Measurements from ENCODE around the gene ZDHHC7.
A peak's percentile ranks its signal among the peaks of the same experiment; 100 is the strongest.

ZDHHC7 gene

DNA sequence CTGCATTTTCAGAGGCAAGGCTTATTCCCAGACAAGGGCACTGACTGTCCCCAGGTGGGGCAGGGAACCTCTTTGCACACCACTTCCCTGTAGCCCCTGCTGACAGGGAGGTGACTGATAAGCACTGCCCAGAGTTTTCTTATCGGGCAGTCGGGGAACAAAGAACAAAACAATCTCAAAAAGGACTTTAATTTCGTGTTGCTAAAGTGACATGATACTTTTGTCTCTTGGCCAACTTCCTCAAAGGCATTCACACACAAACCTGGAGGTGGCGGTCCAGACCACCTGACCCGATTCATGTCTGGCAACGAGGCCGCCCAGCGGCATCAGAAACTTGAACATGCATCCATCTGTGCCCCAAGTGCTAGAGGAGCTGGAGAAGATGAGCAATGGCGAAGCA, 28.9 kb downstream of the ZDHHC7 start:
- H3K4me3 ChIP-seq (ENCODE audit: severe bottlenecking) = no peak overlapping the region
- peaks cover 25% of the 10 kb centered on the region for H3K4me1 ChIP-seq (ENCODE audit: insufficient read depth, poor library complexity, severe bottlenecking)
- TF ChIP-seq, protein P1, sequence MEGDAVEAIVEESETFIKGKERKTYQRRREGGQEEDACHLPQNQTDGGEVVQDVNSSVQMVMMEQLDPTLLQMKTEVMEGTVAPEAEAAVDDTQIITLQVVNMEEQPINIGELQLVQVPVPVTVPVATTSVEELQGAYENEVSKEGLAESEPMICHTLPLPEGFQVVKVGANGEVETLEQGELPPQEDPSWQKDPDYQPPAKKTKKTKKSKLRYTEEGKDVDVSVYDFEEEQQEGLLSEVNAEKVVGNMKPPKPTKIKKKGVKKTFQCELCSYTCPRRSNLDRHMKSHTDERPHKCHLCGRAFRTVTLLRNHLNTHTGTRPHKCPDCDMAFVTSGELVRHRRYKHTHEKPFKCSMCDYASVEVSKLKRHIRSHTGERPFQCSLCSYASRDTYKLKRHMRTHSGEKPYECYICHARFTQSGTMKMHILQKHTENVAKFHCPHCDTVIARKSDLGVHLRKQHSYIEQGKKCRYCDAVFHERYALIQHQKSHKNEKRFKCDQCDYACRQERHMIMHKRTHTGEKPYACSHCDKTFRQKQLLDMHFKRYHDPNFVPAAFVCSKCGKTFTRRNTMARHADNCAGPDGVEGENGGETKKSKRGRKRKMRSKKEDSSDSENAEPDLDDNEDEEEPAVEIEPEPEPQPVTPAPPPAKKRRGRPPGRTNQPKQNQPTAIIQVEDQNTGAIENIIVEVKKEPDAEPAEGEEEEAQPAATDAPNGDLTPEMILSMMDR (IDR thresholded peaks at IDR 0.05; ENCODE audit: poor library complexity, severe bottlenecking) = no peak
- H3K9me3 ChIP-seq (ENCODE audit: severe bottlenecking) = no peaks in the 10 kb centered on the region
- ATAC-seq (ENCODE audit: low read depth) (no peak), DNase-seq (ENCODE audit: low spot score) (no peak)
- peaks cover 92% of the 10 kb centered on the region for H3K36me3 ChIP-seq (ENCODE audit: low read depth)
- H3K27me3 ChIP-seq (ENCODE audit: insufficient read depth, poor library complexity, severe bottlenecking) = no peaks in the 10 kb centered on the region
- no peak overlapping the region for H3K27ac ChIP-seq (ENCODE audit: poor library complexity, severe bottlenecking)

DNA sequence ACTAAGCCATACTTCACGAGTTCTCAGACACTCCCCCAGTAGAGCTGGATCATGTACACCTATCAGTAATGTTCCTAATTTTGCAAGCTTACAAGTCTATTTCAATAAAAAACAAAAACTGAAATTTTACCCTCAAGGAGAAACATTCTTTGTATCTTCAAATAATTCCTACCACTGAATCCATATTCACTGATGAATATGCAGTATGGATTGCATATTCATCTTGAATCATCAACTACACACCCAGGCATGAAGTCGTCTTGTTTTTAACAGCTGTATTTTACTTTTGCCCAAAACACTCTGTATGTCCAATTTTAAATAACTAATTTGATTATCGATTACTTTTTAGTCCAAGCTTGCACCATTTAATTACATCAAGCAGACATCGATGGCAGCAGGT, 31.8 kb downstream of the ZDHHC7 start:
- H3K27ac ChIP-seq (ENCODE audit: poor library complexity, severe bottlenecking) = peak overlapping the region; percentile 40
- TF ChIP-seq, protein P1 (IDR thresholded peaks at IDR 0.05; ENCODE audit: poor library complexity, severe bottlenecking) = no peak
- H3K27me3 ChIP-seq (ENCODE audit: insufficient read depth, poor library complexity, severe bottlenecking) = no peaks in the 10 kb centered on the region
- no peak for DNase-seq (ENCODE audit: low spot score)
- peaks cover 3% of the 10 kb centered on the region for H3K4me1 ChIP-seq (ENCODE audit: insufficient read depth, poor library complexity, severe bottlenecking)
- peaks cover 98% of the 10 kb centered on the region for H3K36me3 ChIP-seq (ENCODE audit: low read depth)
- peak; percentile 60; the same call in 2 of the 3 replicates for ATAC-seq (ENCODE audit: low read depth)
- no peaks in the 10 kb centered on the region for H3K9me3 ChIP-seq (ENCODE audit: severe bottlenecking)
- H3K4me3 ChIP-seq (ENCODE audit: severe bottlenecking) = no peak overlapping the region

DNA sequence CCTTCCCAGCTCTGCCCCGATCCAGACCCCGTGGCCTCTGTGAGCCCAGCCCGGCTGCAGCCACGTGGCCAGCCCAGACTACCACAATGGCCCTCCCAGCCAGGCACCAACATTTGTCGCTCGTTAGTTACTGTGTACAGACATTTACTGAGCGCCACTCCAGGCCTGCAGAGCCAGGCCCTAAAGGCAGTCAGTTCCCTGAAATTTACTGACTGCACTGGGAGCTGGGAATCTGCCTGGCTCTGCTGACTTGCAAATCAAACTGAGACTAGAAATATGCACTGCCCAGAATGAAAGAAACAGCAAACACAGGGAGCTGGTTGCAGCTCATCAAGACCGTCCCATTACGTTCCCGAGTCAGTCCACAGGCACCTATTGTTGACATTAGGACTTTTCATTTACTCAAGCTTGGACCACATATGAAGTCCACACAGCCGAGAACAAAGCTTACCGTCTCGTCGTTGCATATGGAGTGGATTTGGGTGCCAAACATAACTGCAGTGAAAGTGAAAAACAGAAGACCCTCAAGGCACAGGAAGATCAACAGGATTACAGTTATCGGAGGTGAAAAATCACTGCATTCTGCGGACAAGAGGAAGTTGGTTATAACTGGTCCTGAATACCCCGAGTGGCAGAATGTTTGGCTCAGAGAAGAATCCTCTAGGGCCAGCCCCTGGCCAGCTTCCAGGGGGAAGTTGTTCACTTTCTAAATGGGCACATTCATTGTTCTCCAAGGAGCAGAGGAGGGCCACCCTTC, 34.5 kb downstream of the ZDHHC7 start:
- TF ChIP-seq, protein P1 (IDR thresholded peaks at IDR 0.05; ENCODE audit: poor library complexity, severe bottlenecking) = no peak
- Histone ChIP-seq H3K36me3 (ENCODE audit: low read depth) (peaks cover 80% of the 10 kb centered on the region), H3K27ac (ENCODE audit: poor library complexity, severe bottlenecking) (no peak overlapping the region), H3K9me3 (ENCODE audit: severe bottlenecking) (no peaks in the 10 kb centered on the region), H3K4me1 (ENCODE audit: insufficient read depth, poor library complexity, severe bottlenecking) (no peaks in the 10 kb centered on the region), H3K4me3 (ENCODE audit: severe bottlenecking) (no peak overlapping the region), H3K27me3 (ENCODE audit: insufficient read depth, poor library complexity, severe bottlenecking) (no peaks in the 10 kb centered on the region)
- no peak for DNase-seq (ENCODE audit: low spot score)
- ATAC-seq (ENCODE audit: low read depth) = no peak

DNA sequence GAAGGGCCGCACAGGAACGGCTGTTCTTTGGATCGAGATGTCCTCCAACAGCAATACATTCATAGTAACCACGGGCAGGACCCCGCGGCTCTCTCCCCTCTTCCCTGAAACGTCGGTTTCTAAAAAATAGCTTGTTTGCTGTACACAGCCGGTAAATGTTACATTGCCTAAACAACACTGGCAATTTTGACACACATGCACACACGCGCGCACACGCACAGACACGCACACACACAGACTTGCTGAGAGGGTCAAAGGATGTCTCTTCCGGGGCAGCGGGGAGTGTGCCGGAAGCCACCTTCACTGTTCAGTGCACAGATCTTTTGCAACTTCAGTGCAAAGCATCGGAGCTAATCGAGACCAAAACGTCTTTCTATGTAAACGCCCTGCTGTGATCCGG, 35.8 kb downstream of the ZDHHC7 start:
- H3K27ac ChIP-seq (ENCODE audit: poor library complexity, severe bottlenecking) = no peak overlapping the region
- DNase-seq (ENCODE audit: low spot score) (no peak), ATAC-seq (ENCODE audit: low read depth) (no peak)
- H3K36me3 ChIP-seq (ENCODE audit: low read depth) = peaks cover 67% of the 10 kb centered on the region
- no peaks in the 10 kb centered on the region for H3K9me3 ChIP-seq (ENCODE audit: severe bottlenecking)
- no peaks in the 10 kb centered on the region for H3K4me1 ChIP-seq (ENCODE audit: insufficient read depth, poor library complexity, severe bottlenecking)
- TF ChIP-seq, protein P1 (IDR thresholded peaks at IDR 0.05; ENCODE audit: poor library complexity, severe bottlenecking) = no peak
- no peak overlapping the region for H3K4me3 ChIP-seq (ENCODE audit: severe bottlenecking)
- H3K27me3 ChIP-seq (ENCODE audit: insufficient read depth, poor library complexity, severe bottlenecking) = no peaks in the 10 kb centered on the region

DNA sequence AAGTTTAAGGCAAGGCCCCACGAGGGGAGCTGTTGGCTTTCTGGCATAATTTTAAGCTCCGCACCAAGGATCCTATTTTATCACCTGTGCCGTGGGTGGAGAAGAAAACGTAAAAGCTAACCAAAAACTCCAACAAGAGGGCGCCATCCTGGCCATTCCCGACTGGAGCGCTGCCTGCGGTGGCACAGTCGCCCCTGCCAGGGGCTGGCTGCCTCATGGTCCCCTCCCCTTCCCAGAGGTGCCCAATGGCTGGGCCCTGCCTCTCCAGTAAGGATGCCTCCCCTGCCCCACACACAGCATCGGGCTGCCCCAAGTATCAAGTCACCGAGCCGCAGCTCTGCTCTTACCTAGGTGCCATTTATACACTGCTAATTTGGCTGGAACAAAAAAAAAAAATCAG, 36.3 kb downstream of the ZDHHC7 start:
- Histone ChIP-seq H3K9me3 (ENCODE audit: severe bottlenecking) (no peaks in the 10 kb centered on the region), H3K36me3 (ENCODE audit: low read depth) (peaks cover 62% of the 10 kb centered on the region), H3K4me3 (ENCODE audit: severe bottlenecking) (no peak overlapping the region), H3K27me3 (ENCODE audit: insufficient read depth, poor library complexity, severe bottlenecking) (no peaks in the 10 kb centered on the region), H3K4me1 (ENCODE audit: insufficient read depth, poor library complexity, severe bottlenecking) (no peaks in the 10 kb centered on the region), H3K27ac (ENCODE audit: poor library complexity, severe bottlenecking) (no peak overlapping the region)
- ATAC-seq (ENCODE audit: low read depth) (no peak), DNase-seq (ENCODE audit: low spot score) (no peak)
- TF ChIP-seq, protein P1 (IDR thresholded peaks at IDR 0.05; ENCODE audit: poor library complexity, severe bottlenecking) = no peak

Data from RWPE2 (cell line).